ENCODE results near the gene OPN5.

The OPN5 gene

GRCh38 chr6:47859175-47859574 lies 77.3 kb downstream of the OPN5 start:
- no peak overlapping the region for H3K27ac ChIP-seq (ENCODE audit: low read depth, low read length)
- no peak overlapping the region for H3K9ac ChIP-seq (ENCODE audit: low read depth, low read length)

GRCh38 chr6:47862731-47863130 lies 80.9 kb downstream of the OPN5 start:
- no peaks in the 10 kb centered on the region for H3K9me3 ChIP-seq (ENCODE audit: control insufficient read depth, insufficient read depth, low read length)
- H3K27ac ChIP-seq (ENCODE audit: low read depth, low read length), result no peak overlapping the region
- no peak overlapping the region for H3K4me3 ChIP-seq (ENCODE audit: low read depth, low read length)
- 0 out of 2 replicates have a peak, but pooled peaks cover 6% of the 10 kb centered on the region for H3K4me1 ChIP-seq (ENCODE audit: control insufficient read depth, insufficient read depth, low read length)
- no peak overlapping the region for H3K9ac ChIP-seq (ENCODE audit: low read depth, low read length)
- no peaks in the 10 kb centered on the region for H3K27me3 ChIP-seq (ENCODE audit: control insufficient read depth, insufficient read depth, low read length)
- no peaks in the 10 kb centered on the region for H3K36me3 ChIP-seq (ENCODE audit: control insufficient read depth, insufficient read depth, low read length)

More at GRCh38 chr6:47859175-47859574, 77.3 kb downstream of the OPN5 start:
- Histone ChIP-seq H3K27me3 (ENCODE audit: control insufficient read depth, insufficient read depth, low read length) (no peaks in the 10 kb centered on the region), H3K4me3 (ENCODE audit: low read depth, low read length) (no peak overlapping the region), H3K36me3 (ENCODE audit: control insufficient read depth, insufficient read depth, low read length) (no peaks in the 10 kb centered on the region), H3K4me1 (ENCODE audit: control insufficient read depth, insufficient read depth, low read length) (0 out of 2 replicates have a peak, but pooled peaks cover 6% of the 10 kb centered on the region), H3K9me3 (ENCODE audit: control insufficient read depth, insufficient read depth, low read length) (no peaks in the 10 kb centered on the region)

GRCh38 chr6:47865206-47865605 lies 83.4 kb downstream of the OPN5 start:
- H3K9me3 ChIP-seq (ENCODE audit: control insufficient read depth, insufficient read depth, low read length), result no peaks in the 10 kb centered on the region
- no peak overlapping the region for H3K9ac ChIP-seq (ENCODE audit: low read depth, low read length)
- no peak overlapping the region for H3K27ac ChIP-seq (ENCODE audit: low read depth, low read length)
- H3K27me3 ChIP-seq (ENCODE audit: control insufficient read depth, insufficient read depth, low read length), result no peaks in the 10 kb centered on the region
- no peaks in the 10 kb centered on the region for H3K36me3 ChIP-seq (ENCODE audit: control insufficient read depth, insufficient read depth, low read length)
- H3K4me3 ChIP-seq (ENCODE audit: low read depth, low read length), result no peak overlapping the region
- H3K4me1 ChIP-seq (ENCODE audit: control insufficient read depth, insufficient read depth, low read length), result no peaks in the 10 kb centered on the region

- Histone ChIP-seq H3K9me3 (ENCODE audit: control insufficient read depth, insufficient read depth, low read length) (no peaks in the 10 kb centered on the region), H3K9ac (ENCODE audit: low read depth, low read length) (no peak overlapping the region), H3K4me1 (ENCODE audit: control insufficient read depth, insufficient read depth, low read length) (peaks cover 13% of the 10 kb centered on the region), H3K27me3 (ENCODE audit: control insufficient read depth, insufficient read depth, low read length) (no peaks in the 10 kb centered on the region), H3K4me3 (ENCODE audit: low read depth, low read length) (no peak overlapping the region), H3K36me3 (ENCODE audit: control insufficient read depth, insufficient read depth, low read length) (no peaks in the 10 kb centered on the region), H3K27ac (ENCODE audit: low read depth, low read length) (no peak overlapping the region)
These were observed 93.8 kb downstream of the OPN5 start for GRCh38 chr6:47875593-47875992.
